ENCODE measurements around the gene DUSP15.

- TF ChIP-seq CTCF (IDR thresholded peaks at IDR 0.05; ENCODE audit: control extremely low read depth in 1 of 3, insufficient read depth in 1 of 3, low read depth in 1 of 3, low read length in 3 of 3) (no peak), POLR2A (IDR thresholded peaks at IDR 0.05; ENCODE audit: control extremely low read depth in 1 of 2, low read depth in 2 of 2, low read length in 2 of 2) (no peak), YY1 (IDR thresholded peaks at IDR 0.05; ENCODE audit: low read depth, low read length) (no peak), CEBPB (IDR thresholded peaks at IDR 0.05; ENCODE audit: low read depth, low read length) (no peak), E2F6 (IDR thresholded peaks at IDR 0.05) (no peak), SAP30 (IDR thresholded peaks at IDR 0.05; ENCODE audit: insufficient read depth, insufficient replicate concordance, low read length) (no peak), JUND (IDR thresholded peaks at IDR 0.05; ENCODE audit: low read length) (no peak), CBX8 (IDR thresholded peaks at IDR 0.05; ENCODE audit: borderline replicate concordance, low read depth, low read length) (no peak), ASH2L (IDR thresholded peaks at IDR 0.05; ENCODE audit: low read length) (no peak), MAFK (IDR thresholded peaks at IDR 0.05; ENCODE audit: low read depth, low read length) (no peak)
These were observed 23.6 kb downstream of the DUSP15 start for GRCh38 chr20:31846793-31847138.

All from H1 (cell line).